Liver (tissue), 3 donors: ENCODE results near the gene CIDEB.

Source experiments
- ATF3 ChIP-seq: IDR thresholded peaks from 2 replicates; pipeline ENCODE4 v1.6.1; 2016; ENCODE audit warnings: antibody characterized with exemption
- CTCF ChIP-seq: fragments of 150-350 bp; IDR thresholded peaks from 2 replicates; pipeline ENCODE4 v1.5.1; 2017; ENCODE audit warnings: improper control_type of control experiment, low read depth, low read length; ENCODE audit not compliant: missing input control
- EGR1 ChIP-seq, 2 donors: IDR thresholded peaks; 2 replicates each; pipeline ENCODE4 v1.6.1; 2016 to 2018; ENCODE audit warnings: antibody characterized with exemption in 2 of 2, low read depth in 2 of 2
- FOXA1 ChIP-seq: IDR thresholded peaks from 2 replicates; pipeline ENCODE4 v1.6.1; 2016; ENCODE audit warnings: antibody characterized with exemption
- GABPA ChIP-seq, 2 donors: IDR thresholded peaks in 1 of 2; conservative IDR thresholded peaks in 1 of 2; 2 replicates each; pipeline ENCODE4 v1.6.1; 2016; ENCODE audit warnings: antibody characterized with exemption in 2 of 2, mild to moderate bottlenecking in 1 of 2, moderate library complexity in 1 of 2
- JUND ChIP-seq, 2 donors: IDR thresholded peaks; 2 replicates each; pipeline ENCODE4 v1.6.1; 2016; ENCODE audit warnings: antibody characterized with exemption in 2 of 2
- MAX ChIP-seq: IDR thresholded peaks from 2 replicates; pipeline ENCODE4 v1.6.1; 2016; ENCODE audit warnings: antibody characterized with exemption
- RAD21 ChIP-seq, 2 donors: IDR thresholded peaks; 2 replicates each; pipeline ENCODE4 v1.6.1; 2016; ENCODE audit warnings: antibody characterized with exemption in 2 of 2, mild to moderate bottlenecking in 2 of 2
- REST ChIP-seq: IDR thresholded peaks from 2 replicates; pipeline ENCODE4 v1.6.1; 2016; ENCODE audit warnings: antibody characterized with exemption, mild to moderate bottlenecking
- RXRA ChIP-seq, 2 donors: IDR thresholded peaks; 2 replicates each; pipeline ENCODE4 v1.6.1; 2017 to 2018; ENCODE audit warnings: antibody characterized with exemption in 2 of 2, mild to moderate bottlenecking in 1 of 2
- SP1 ChIP-seq: IDR thresholded peaks from 2 replicates; pipeline ENCODE4 v1.6.1; 2018; ENCODE audit warnings: antibody characterized with exemption, mild to moderate bottlenecking
- TAF1 ChIP-seq: conservative IDR thresholded peaks from 2 replicates; pipeline ENCODE4 v1.6.1; 2016; ENCODE audit warnings: antibody characterized with exemption, mild to moderate bottlenecking
- YY1 ChIP-seq: IDR thresholded peaks from 2 replicates; pipeline ENCODE4 v1.6.1; 2016; ENCODE audit warnings: antibody characterized with exemption, mild to moderate bottlenecking
- ZBTB33 ChIP-seq: IDR thresholded peaks from 2 replicates; pipeline ENCODE4 v1.6.1; 2016; ENCODE audit warnings: antibody characterized with exemption
- donor health status: healthy.
- donor health status: healthy.

- TF ChIP-seq MAX (no peak), CTCF (no peak), YY1 (no peak), TAF1 (no peak), FOXA1 (no peak), RAD21 (IDR thresholded peaks at IDR 0.05) (no peak), REST (no peak), SP1 (no peak), ATF3 (no peak), JUND (IDR thresholded peaks at IDR 0.05) (peak in 1 of 2 donors; percentile 29), GABPA (IDR thresholded peaks at IDR 0.05 in 1 of 2, conservative IDR thresholded peaks at IDR 0.05 in 1 of 2) (no peak), EGR1 (IDR thresholded peaks at IDR 0.05; ENCODE audit: low read depth in 2 of 2) (no peak), RXRA (IDR thresholded peaks at IDR 0.05) (no peak), ZBTB33 (no peak)
These were observed 9.6 kb upstream of the CIDEB start for GRCh38 chr14:24317141-24317928.
